AG08395 (cell line): ENCODE results near the gene LAT.
"Not testable (repeated sequence)": the region's sequence is repeated elsewhere in the genome, so short reads cannot be mapped to it uniquely, and the experiment has no call there.

Experiments used
- DNase-seq: peaks from one replicate; pipeline ENCODE4 v3.0.0; 2012; ENCODE audit warnings: mixed read lengths, low spot score

The LAT gene, protein sequence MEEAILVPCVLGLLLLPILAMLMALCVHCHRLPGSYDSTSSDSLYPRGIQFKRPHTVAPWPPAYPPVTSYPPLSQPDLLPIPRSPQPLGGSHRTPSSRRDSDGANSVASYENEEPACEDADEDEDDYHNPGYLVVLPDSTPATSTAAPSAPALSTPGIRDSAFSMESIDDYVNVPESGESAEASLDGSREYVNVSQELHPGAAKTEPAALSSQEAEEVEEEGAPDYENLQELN

DNA sequence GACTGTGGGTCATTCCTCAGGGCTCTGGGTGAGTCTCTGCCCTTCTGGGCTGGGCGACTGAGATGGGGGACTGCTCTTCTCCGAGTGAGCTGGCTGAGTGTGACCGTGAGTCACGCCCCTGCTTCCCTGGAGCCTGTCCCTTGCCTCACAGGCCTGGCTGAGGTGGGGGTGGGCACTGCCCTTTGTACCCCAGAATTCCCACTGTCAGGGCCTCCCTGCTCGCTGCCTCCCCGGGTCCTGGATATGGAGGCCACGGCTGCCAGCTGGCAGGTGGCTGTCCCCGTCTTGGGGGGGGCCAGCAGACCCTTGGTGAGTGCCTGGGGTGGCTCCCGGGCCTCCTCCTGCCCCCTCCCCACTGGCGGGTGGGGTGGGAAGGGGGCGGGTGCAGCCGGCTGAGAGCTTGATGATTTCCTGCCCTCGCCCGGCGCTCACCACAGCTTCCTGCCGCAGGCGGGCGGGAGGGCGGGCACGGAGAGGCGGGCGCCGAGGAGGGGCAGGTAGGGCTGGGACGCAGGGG is at the start of gene LAT:
TSS of gene LAT (plus strand) at position 434 of the 517 bp plus-strand sequence. CDS start 366 bp downstream, outside the sequence.
- no peak for DNase-seq

DNA sequence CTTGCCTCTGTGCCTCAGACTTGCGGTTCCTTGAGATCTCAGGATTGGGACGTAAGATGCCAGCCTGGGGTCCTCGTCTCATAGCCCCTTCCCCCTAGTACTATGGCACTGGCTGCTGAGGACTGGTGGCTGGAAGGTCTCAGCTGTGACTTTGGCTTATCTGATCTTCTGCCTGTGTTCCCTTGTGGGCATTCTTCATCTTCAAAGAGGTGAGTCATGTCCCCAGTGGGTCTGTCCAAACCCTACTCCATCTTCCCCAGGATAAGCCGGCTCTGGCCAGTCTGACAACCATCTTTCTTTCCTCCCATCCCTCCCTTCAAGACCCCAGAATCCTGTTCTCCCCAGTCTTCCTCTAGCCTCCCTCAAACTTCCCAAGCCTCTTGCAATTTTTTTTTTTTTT is 49.5 kb upstream of the LAT start:
- peak; percentile 22 for DNase-seq

DNA sequence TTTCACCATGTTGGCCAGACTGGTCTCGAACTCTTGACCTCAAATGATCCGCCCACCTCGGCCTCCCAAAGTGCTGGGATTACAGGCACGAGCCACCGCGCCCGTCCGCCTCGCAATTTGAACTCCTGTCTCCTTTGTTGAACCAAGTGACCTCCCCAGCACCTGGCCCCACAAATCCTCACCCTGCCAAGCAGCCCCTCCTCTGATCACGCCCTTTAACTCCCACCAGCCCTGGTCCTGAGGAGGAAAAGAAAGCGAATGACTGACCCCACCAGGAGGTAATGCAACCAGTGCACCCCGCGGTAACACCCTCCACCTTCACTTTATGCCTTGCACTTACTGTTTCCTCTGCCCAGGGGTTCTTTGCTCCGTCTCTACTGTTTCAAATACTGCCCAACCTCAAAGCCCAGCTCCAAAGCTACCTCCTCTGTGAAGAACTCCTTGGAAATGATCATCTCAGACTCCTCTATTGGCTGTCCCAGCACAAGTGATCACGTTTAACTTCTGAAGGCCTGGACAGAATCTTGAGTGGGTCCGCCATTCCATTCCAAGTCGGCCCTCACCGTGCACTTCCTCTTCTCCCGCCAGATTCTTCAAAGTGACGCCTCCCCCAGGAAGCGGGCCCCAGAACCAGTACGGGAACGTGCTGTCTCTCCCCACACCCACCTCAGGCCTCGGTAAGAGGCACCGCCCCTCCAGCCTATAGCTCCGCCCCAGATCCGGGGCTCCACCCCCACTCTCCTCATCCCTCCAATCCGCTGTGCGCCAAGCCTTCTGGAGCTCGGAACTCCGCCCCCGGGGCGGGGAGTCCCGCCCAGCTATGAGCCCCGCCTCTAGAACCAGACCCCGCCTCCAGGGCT is 48.7 kb upstream of the LAT start:
- peak; percentile 76 for DNase-seq

DNA sequence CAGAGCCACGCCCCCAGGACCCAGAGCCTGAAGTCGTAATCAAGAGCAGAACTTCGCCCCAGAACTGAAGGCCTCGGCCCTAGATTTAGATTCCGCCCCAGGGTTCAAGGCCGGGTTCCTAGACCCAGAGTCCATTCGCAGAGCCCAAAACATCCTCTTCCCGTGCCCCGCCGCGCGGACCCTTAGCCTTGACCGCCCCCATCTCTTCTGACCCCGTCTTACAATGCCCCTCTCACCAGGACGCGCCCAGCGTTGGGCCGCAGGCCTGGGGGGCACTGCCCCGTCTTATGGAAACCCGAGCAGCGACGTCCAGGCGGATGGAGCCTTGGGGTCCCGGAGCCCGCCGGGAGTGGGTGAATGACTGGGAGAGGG is 48.1 kb upstream of the LAT start:
- DNase-seq: no peak

DNA sequence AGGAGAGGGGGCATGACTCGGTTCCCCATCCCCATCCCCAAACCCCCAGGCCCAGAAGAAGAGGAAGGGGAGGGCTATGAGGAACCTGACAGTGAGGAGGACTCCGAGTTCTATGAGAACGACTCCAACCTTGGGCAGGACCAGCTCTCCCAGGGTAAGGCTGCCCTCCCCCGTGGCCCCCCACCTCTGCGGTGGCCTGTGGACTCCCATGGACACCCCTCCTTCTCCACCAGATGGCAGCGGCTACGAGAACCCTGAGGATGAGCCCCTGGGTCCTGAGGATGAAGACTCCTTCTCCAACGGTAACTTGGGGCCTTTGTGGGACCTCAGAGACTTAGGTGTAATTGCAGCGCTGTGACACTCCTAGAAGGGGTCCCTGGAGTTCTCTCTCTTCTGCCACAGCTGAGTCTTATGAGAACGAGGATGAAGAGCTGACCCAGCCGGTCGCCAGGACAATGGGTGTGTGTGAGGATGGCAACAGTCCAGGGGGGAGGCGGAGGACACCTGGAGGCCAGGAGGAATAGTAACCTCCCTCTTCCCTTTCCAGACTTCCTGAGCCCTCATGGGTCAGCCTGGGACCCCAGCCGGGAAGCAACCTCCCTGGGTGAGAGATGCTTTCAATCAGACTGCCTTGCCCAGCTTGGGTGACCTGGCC is 47.5 kb upstream of the LAT start:
- no peak for DNase-seq

DNA sequence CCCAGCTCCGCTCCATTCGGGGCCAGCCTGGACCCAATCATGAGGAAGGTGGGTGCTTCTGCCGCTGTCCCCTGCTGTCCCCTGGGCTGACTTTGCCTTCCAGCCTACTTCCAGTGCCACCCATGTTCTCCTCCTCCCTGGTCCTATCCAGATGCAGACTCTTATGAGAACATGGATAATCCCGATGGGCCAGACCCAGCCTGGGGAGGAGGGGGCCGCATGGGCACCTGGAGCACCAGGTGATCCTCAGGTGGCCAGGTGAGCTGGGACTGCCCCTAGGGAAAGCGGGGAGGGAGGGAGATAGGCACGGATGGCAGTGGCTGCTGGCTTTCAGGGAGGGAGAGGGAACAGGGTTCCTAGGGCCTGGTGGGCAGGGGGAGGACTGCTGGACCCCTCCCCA is 46.1 kb upstream of the LAT start:
- no peak for DNase-seq

DNA sequence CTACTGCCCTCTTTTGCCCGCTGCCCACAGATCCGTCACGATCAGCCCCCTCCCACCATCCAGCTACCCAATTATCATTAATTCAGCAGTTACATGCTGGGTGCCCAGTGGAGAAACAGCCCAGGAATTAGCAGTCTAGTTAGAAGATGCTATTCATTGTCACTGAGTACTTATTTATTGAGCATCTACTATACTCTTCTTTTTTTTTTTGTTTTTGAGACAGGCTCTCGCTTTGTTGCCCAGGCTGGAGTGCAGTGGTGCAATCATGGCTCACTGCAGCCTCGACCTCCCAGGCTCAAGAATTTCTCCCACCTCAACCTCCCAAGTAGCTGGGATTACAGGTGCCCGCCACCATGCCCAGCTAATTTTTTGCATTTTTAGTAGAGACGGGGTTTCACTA is 45.0 kb upstream of the LAT start:
- not testable (repeated sequence) for DNase-seq

DNA sequence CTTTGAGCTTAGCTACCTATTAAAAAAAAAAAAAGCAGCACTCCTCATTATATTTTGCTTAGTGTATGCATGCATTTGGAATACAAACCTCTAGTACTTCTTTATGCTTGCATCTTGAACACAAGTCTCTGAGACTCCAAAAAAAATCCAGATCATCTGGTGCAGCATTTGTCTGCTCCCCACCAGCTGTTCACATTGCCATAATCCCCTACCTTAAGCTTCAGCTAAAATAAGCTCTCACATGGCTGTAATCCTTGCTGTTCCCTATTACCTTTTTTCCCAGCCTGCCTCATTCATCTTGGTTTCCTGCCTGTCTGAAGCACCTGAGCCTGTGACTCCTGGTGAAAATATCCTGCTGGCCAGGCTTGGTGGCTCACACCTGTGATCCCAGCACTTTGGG is 41.6 kb upstream of the LAT start:
- no peak for DNase-seq

DNA sequence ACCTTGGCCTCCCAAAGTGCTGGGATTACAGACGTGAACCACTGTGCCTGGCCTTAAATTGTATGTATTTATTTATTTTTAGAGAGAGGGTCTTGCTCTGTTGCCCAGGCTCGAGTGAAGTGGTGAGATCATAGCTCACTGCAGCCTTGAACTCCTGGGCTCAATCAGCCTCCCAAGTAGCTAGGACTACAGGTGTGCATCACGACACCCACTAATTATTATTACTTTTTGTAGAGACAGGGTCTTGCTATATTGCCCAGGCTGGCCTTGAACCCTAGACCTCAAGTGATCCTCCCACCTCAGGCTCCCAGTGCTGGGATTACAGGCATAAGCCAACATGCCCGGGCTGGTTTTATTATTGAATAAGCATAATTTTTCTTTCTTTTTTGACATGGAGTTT is 38.2 kb upstream of the LAT start:
- DNase-seq: no peak

DNA sequence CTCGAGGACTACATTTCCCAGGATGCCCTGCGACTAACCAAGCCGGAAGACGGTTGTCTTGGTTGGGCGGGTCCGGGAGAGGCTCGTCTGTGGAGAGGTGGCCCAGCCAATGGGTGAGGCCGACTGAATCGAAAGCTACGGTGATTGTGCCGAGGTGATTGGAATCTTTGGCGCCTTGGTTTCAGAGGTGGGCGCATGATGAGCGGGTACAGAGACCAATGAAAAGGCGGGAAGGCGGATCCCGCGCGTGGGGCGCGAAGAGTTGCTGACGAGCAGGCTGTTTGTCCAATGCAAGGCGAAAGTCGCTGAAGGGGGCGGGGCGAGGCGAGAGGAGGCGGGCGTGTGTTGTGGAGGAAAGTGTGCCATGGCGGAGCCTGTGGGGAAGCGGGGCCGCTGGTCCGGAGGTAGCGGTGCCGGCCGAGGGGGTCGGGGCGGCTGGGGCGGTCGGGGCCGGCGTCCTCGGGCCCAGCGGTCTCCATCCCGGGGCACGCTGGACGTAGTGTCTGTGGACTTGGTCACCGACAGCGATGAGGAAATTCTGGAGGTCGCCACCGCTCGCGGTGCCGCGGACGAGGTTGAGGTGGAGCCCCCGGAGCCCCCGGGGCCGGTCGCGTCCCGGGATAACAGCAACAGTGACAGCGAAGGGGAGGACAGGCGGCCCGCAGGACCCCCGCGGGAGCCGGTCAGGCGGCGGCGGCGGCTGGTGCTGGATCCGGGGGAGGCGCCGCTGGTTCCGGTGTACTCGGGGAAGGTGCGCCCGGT is 34.0 kb upstream of the LAT start, which contains the start of gene NFATC2IP:
TSS of gene NFATC2IP (plus strand) at position 290 of the 762 bp plus-strand sequence. CDS start at position 365, 75 bp downstream.
- DNase-seq: peak; percentile 100

DNA sequence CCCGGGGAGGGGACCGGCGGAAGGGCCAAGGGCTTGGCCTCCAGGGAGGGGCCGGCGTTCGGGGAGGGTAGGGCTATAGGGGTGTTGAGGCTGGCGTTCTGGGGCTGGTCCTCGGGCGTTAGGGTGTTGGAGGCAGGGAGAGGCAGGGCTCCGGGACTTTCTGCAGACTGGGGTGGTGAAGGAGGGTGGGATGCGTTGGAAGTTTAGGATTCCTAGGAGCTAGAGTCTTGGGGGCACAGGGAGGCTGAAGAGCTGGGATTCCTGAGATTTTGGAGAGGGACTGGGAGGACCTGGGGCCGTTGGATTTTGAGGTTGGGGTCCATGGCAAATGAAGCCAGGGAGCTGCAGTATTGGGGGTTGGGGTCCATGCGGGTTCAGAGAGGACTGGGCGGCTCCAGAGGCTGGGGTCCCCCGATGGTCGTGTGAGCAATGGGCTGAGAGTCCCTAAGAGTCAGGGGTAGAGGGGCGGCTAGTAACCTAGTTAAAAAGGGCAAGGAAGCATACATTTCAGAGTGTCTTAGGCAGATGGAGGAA is 33.4 kb upstream of the LAT start:
- no peak for DNase-seq

DNA sequence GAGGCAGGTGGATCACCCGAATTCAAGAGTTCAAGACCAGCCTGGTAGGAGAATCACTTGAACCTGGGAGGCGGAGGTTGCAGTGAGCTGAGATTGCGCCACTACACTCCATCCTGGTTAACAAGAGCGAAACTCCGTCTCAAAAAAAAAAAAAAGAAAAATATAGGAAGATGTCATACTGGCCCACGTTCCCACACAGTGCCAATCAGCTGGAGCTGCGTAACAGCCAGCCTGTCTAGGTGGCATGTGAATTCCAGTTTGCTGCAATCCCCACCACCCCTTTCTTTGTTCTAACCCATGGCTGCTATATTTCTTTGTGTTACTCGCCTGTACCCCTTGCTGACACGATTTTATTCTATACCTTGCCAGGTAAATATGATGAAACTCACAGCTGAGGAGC is 26.6 kb upstream of the LAT start:
- DNase-seq: no peak

DNA sequence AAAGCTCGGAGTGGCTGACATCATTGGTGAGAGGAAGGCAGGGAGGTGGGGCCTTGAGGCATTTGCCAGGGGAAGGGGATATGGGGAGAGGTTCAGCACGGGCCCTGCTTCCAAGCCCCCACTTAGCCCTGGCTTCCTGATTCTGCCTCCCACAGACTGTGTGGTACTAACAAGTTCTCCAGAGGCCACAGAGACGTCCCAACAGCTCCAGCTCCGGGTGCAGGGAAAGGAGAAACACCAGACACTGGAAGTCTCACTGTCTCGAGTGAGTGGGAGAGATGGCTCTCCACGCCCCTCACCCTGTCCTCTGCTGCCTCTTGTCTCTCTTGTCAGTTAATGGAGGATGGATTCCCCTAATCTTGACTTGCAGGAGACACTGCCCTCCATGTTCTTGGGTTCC is 26.0 kb upstream of the LAT start:
- no peak for DNase-seq

DNA sequence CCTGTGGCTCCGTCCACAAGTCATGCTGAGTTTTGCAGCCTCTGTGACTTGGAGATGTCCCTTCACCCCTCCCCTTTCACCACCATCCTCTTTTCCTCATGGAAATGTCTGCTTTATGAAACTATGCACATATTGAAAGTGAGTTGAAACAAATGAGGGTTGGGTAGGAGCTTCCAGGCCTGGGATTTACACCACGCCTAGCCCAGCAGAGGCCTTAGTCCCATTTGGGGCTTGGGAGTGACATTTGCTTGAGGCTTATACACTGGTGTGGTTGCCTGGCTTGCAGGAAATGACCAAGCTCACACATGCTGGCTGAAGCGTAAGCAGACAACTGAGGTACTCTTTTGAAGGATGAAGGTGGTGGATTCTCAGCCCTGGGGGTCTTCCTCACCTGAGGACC is 20.8 kb upstream of the LAT start:
- no peak for DNase-seq

DNA sequence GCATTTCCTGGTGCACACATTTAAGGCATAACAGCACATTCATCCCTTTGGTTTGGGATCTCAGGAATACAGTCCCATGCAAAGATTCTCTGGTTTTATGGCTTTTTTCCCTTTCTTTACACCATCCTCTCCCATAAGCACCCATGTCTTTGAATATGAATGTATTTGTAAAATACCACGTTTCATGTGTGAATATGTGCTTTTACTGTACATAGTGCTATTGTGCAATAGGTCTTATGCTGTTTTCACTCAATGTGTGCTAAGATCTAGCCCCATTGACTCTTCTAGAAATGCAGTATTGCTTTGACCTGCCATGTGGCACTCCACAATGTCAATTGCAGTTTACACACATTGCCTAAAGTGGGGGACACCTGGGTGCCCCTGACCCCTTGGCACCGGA is 20.4 kb upstream of the LAT start:
- no peak for DNase-seq

DNA sequence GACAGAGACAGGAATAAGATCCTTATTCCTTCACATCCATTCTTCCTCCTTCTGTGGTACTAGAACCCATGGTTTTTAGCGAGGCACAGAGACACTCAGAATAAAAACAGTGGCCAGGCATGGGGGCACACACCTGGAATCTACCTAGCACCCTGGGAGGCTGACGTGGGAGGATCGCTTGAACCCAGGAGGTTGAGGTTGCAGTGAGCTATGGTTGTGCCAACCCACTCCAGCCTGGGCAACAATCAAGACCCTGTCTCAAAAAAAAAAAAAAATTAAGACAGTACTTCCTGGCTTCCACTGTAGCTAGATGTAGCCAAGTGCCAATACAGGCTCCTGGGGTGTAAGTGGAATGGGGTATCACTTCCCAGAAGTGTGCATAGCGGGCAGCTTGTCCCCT is 17.7 kb upstream of the LAT start:
- no peak for DNase-seq

DNA sequence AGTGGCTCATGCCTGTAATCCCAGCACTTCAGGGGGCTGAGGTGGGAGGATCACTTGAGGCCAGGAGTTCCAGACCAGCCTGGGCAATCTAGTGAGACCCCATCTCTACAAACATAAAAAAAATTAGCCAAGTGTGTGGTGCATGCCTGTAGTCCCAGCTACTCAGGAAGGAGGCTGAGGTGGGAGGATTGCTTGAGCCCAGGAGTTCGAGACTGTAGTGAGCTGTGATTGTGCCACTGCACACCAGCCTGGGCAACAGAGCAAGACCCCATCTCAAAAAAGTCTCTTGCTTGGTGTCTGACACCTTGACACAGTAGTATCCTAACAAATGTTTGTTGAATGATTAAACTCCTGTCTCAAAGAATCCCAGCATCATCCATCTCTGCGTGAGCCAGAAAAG is 15.2 kb upstream of the LAT start:
- DNase-seq: not testable (repeated sequence)

DNA sequence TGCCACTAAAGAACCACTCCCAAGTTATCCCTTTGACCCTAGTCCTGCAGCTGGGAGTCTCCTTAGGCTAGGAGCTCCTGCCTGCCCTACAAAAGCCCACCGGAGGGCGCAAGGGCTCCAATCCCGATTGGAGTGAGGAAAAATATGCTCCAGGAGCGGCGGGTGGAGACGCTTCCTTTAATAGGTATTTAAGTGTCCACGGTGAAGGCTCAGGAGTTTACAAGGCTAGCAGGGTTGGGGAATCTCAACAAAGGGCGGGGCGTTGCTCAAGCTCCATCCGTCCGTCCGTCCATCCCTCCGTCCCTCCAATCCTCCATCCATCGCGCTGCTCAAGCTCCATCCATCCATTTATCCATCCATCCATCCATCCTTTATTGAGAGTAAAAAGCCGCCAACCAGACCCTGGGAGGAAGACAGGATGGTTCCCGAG is 10.8 kb upstream of the LAT start:
- peak; percentile 71 for DNase-seq

DNA sequence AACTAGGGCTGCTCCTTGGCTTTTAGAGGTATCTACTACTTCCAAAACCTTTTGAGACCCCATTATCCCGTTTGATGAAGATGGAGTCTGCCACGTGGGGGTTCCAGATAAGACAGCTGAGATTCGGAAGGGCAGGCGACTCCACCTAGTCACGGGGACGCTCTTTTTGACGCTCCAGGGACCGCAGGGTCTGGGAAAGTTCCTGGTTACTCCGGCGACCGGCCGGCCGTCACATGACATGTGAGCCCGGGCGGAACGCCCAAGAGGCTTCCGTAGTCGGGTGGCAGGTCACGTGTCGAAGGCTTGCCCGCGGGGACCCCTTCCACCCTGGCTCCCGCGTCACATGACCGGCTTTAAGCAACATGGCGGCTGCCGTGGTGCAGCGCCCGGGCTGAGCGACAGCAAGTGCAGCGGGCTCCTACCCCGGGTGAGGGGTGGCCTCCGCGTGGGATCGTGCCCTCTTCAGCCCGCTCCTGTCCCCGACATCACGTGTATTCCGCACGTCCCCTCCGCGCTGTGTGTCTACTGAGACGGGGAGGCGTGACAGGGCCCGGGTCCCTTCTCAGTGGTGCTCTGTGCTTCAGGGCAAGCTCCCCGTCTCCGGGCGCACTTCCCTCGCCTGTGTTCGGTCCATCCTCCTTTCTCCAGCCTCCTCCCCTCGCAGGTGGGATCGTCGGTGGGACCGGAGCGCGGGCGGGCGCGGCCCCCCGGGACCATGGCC is 10.3 kb upstream of the LAT start, which contains the start of gene SPNS1:
TSS of gene SPNS1 (plus strand) at position 342 of the 721 bp plus-strand sequence. CDS start at position 716, 374 bp downstream.
- DNase-seq: peak; percentile 99

DNA sequence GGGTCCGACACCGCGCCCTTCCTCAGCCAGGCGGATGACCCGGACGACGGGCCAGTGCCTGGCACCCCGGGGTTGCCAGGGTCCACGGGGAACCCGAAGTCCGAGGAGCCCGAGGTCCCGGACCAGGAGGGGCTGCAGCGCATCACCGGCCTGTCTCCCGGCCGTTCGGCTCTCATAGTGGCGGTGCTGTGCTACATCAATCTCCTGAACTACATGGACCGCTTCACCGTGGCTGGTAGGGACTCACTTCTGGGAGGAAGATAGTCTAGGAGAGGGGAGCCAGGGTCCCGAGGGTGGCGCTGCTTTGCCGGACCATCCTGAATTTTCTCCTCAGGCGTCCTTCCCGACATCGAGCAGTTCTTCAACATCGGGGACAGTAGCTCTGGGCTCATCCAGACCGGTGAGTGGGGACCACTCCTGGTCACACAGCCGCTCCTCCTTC is 9.7 kb upstream of the LAT start:
- DNase-seq: peak; percentile 6
